Activated CD4-positive, alpha-beta T cell treated with anti-CD3 and anti-CD28 coated beads, Interleukin-2, Interleukin-4, amounts not matched to agents 100 ng/mL and 50 ng/mL, durations not matched to agents 16 hours and 8 hours (primary cell): ENCODE results near the gene MCL1.
"Not testable (repeated sequence)": the region's sequence is repeated elsewhere in the genome, so short reads cannot be mapped to it uniquely, and the experiment has no call there.

Source experiments
- DNase-seq: peaks from one replicate; pipeline ENCODE4 v3.0.0-alpha.2; 2020; ENCODE audit warnings: low spot score

MCL1 gene

GRCh38 chr1:150579110-150579944 is at the start of gene MCL1:
MCL1 (minus strand) TSS chr1:150579610; CDS start chr1:150579530, 80 bp downstream.
- peak; percentile 94 for DNase-seq

- no peak for DNase-seq
Observed at GRCh38 chr1:150628766-150629114, 49.3 kb upstream of the MCL1 start.

- DNase-seq, result no peak
Observed at GRCh38 chr1:150627826-150628410, 48.5 kb upstream of the MCL1 start.

- DNase-seq, result no peak
Observed at GRCh38 chr1:150626150-150626549, 46.7 kb upstream of the MCL1 start.

- DNase-seq, result not testable (repeated sequence)
Observed at GRCh38 chr1:150624546-150624945, 45.1 kb upstream of the MCL1 start.

- DNase-seq, result not testable (repeated sequence)
Observed at GRCh38 chr1:150624134-150624533, 44.7 kb upstream of the MCL1 start.

GRCh38 chr1:150622303-150622975 is 43.0 kb upstream of the MCL1 start:
- DNase-seq, result no peak

GRCh38 chr1:150621497-150622302 is 42.3 kb upstream of the MCL1 start:
- peak; percentile 55 for DNase-seq

- no peak for DNase-seq
Observed at GRCh38 chr1:150620919-150621318, 41.5 kb upstream of the MCL1 start.

GRCh38 chr1:150619576-150620509 is 40.4 kb upstream of the MCL1 start:
- DNase-seq, result no peak

GRCh38 chr1:150615346-150616201 is 36.2 kb upstream of the MCL1 start:
- DNase-seq, result peak; percentile 19

GRCh38 chr1:150613061-150613920 is 33.9 kb upstream of the MCL1 start:
- DNase-seq, result peak; percentile 91

GRCh38 chr1:150612014-150612345 is 32.6 kb upstream of the MCL1 start:
- no peak for DNase-seq

GRCh38 chr1:150610576-150610975 is 31.2 kb upstream of the MCL1 start:
- no peak for DNase-seq

- no peak for DNase-seq
Observed at GRCh38 chr1:150609732-150610131, 30.3 kb upstream of the MCL1 start.

GRCh38 chr1:150606463-150607142 is 27.2 kb upstream of the MCL1 start:
- DNase-seq, result no peak

GRCh38 chr1:150605451-150605731 is 26.0 kb upstream of the MCL1 start:
- DNase-seq, result not testable (repeated sequence)

GRCh38 chr1:150604226-150604588 is 24.8 kb upstream of the MCL1 start:
- DNase-seq, result no peak

GRCh38 chr1:150603711-150604110 is 24.3 kb upstream of the MCL1 start:
- no peak for DNase-seq
